HG03439 (cell line): ENCODE measurements around the gene SLX1A.
"Not testable (repeated sequence)": the region's sequence is repeated elsewhere in the genome, so short reads cannot be mapped to it uniquely, and the experiment has no call there.

ENCODE experiments used
- ATAC-seq: cut with Tn5 transposase; IDR thresholded peaks from one replicate; pipeline ENCODE4 v1.9.1; 2021; ENCODE audit warnings: mild to moderate bottlenecking, moderate library complexity; ENCODE audit not compliant: unreplicated experiment

SLX1A gene

GRCh38 chr16:30193615-30194014 is at the start of gene SLX1A, which contains the start of gene BOLA2B:
Gene SLX1A (plus strand): TSS chr16:30193875. CDS start chr16:30194085, 210 bp downstream.
Gene BOLA2B (minus strand): TSS chr16:30193666. CDS start chr16:30193595, 71 bp downstream.
- ATAC-seq, result peak; percentile 89

GRCh38 chr16:30144017-30144416 is 49.7 kb upstream of the SLX1A start:
- ATAC-seq, result no peak

GRCh38 chr16:30144917-30145316 is 48.8 kb upstream of the SLX1A start:
- ATAC-seq, result no peak

- ATAC-seq, result no peak
Measured at GRCh38 chr16:30145657-30146056, 48.0 kb upstream of the SLX1A start.

- no peak for ATAC-seq
Measured at GRCh38 chr16:30147843-30148510, 45.7 kb upstream of the SLX1A start.

- ATAC-seq, result no peak
Measured at GRCh38 chr16:30149250-30149930, 44.3 kb upstream of the SLX1A start.

GRCh38 chr16:30151091-30151490 is 42.6 kb upstream of the SLX1A start:
- ATAC-seq, result no peak

GRCh38 chr16:30152517-30152916 is 41.2 kb upstream of the SLX1A start:
- no peak for ATAC-seq

- no peak for ATAC-seq
Measured at GRCh38 chr16:30155188-30155587, 38.5 kb upstream of the SLX1A start.

- ATAC-seq, result no peak
Measured at GRCh38 chr16:30157214-30157613, 36.5 kb upstream of the SLX1A start.

- no peak for ATAC-seq
Measured at GRCh38 chr16:30163538-30163937, 30.1 kb upstream of the SLX1A start.

GRCh38 chr16:30166202-30166902 is 27.3 kb upstream of the SLX1A start:
- no peak for ATAC-seq

GRCh38 chr16:30168746-30169145 is 24.9 kb upstream of the SLX1A start:
- ATAC-seq, result not testable (repeated sequence)

GRCh38 chr16:30169416-30169815 is 24.3 kb upstream of the SLX1A start:
- not testable (repeated sequence) for ATAC-seq

- not testable (repeated sequence) for ATAC-seq
Measured at GRCh38 chr16:30170145-30170544, 23.5 kb upstream of the SLX1A start.

- ATAC-seq, result no peak
Measured at GRCh38 chr16:30173054-30173453, 20.6 kb upstream of the SLX1A start.

GRCh38 chr16:30176876-30177275 is 16.8 kb upstream of the SLX1A start:
- not testable (repeated sequence) for ATAC-seq

- no peak for ATAC-seq
Measured at GRCh38 chr16:30179195-30179594, 14.5 kb upstream of the SLX1A start.

- no peak for ATAC-seq
Measured at GRCh38 chr16:30179931-30180330, 13.7 kb upstream of the SLX1A start.

- no peak for ATAC-seq
Measured at GRCh38 chr16:30180741-30181140, 12.9 kb upstream of the SLX1A start.

GRCh38 chr16:30183233-30184095 is 10.2 kb upstream of the SLX1A start, which contains the start of gene CORO1A:
Gene CORO1A (plus strand): TSS chr16:30183602. CDS start chr16:30185210, 1,608 bp downstream.
- peak; percentile 47 for ATAC-seq
